GM21576 (cell line): Measurements from ENCODE around the gene CHPT1.
"Not testable (repeated sequence)": the region's sequence is repeated elsewhere in the genome, so short reads cannot be mapped to it uniquely, and the experiment has no call there.

ENCODE experiments used
- ATAC-seq: cut with Tn5 transposase; IDR thresholded peaks from one replicate; pipeline ENCODE4 v1.9.1; 2021; ENCODE audit warnings: mild to moderate bottlenecking, moderate library complexity; ENCODE audit not compliant: unreplicated experiment

CHPT1 gene

DNA sequence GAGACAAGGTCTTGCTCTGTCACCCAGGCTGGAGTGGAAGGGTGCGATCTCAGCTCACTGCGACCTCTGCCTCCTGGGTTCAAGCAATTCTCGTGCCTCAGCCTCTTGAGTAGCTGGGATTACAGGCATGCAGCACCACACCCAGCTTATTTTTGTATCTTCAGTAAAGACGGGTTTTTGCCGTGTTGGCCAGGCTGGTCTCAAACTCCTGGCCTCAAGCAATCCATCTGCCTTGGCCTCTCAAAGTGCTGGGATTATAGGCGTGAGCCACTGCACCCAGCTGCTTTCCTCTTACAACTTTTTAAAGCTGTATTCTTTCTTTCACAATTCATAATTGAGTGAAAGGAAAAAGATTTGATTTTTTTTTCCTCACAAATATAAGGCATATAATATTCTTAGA lies 15.8 kb upstream of the CHPT1 start:
- not testable (repeated sequence) for ATAC-seq

DNA sequence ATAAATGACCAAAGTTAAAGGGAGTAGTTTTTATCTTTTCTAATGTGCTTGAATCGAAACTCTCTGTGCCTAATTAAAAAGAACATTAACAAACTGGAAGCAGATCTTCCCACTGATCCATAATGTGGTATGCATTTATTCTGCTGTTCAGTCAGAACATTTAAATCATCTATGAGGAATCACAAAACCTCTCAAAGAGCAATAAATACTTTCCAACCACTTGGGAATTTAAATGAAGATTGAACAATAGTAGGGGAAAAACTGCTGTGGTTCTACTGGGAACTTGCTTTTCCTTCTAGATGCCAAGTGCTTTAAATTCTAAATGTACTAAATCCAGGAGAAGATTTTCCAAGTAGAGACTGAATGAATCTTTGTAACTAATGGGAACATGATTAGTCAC lies 12.3 kb upstream of the CHPT1 start:
- ATAC-seq, result no peak

- no peak for ATAC-seq
Measured at GRCh38 chr12:101686176-101686575, 11.3 kb upstream of the CHPT1 start.

GRCh38 chr12:101690544-101691098 lies 6.8 kb upstream of the CHPT1 start:
- ATAC-seq, result no peak

GRCh38 chr12:101691503-101692096 lies 5.8 kb upstream of the CHPT1 start:
- ATAC-seq, result no peak

GRCh38 chr12:101694297-101694848 lies 3.1 kb upstream of the CHPT1 start:
- ATAC-seq, result no peak

DNA sequence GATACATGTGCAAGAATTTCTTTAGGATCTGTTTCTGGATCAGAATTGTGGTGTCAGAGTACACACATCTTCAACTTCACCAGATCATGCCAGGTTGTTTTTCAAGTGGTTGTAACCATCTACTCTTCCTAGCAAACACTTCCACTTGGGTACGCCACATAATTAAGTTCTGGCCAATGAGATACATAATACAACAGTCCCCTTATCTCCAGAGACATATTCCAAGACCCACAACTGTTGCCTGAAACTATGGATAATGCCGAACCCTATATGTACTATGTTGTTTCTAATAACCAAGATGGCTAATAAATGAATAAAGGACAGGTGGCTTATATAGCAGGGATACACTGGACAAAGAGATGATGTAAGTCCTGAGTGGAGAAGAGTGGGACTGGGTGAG lies 2.5 kb upstream of the CHPT1 start:
- no peak for ATAC-seq

DNA sequence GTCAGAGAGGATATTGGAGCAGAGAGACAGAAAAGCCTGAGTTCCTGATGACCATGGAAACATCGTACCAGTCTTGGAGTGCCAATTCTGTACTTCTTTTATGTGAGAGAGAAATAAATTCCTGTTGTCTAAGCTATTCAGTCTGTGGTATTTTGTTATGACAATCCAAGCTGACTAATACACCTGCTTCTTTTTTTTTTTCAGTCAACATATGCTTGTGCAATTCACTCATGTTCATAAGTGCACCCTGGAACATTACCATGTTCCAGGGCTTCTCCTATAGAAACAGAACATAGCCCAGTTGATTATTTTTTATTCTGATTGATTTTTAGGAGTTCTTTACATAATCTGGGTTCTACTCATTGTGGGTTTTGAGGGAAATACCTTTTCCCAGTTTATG lies 1.7 kb upstream of the CHPT1 start:
- ATAC-seq, result no peak

- ATAC-seq, result no peak
Measured at GRCh38 chr12:101696251-101697196, 916 bp upstream of the CHPT1 start.

- peak; percentile 38 for ATAC-seq
Measured at GRCh38 chr12:101697930-101698799, 725 bp downstream of the CHPT1 start.

DNA sequence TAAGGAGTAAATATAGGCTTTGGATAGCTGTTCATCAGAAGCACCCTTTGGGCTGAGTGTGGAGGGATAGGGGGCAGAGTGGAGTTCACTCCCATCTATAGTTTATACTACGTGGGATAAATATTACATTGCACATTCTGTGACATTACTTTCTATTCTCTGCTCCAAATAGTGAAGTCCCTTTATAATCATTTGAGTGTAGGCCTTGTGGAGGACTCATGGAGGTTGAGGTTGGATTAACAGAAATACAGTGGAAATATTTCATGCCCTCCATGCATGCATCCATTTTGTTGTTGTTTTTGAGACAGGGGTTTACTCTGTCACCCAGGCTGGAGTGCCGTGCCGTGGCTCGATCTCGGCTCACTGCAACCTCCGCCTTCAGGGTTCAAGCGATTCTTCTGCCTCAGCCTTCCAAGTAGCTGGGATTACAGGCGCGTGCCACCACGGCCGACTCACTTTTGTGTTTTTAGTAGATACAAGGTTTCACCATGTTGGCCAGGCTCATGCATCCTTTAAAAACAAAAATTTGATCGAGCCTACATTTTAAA lies 1.4 kb downstream of the CHPT1 start:
- ATAC-seq, result no peak

GRCh38 chr12:101700299-101700820 lies 2.9 kb downstream of the CHPT1 start:
- no peak for ATAC-seq

GRCh38 chr12:101703487-101703886 lies 6.0 kb downstream of the CHPT1 start:
- ATAC-seq, result no peak

GRCh38 chr12:101706403-101706802 lies 9.0 kb downstream of the CHPT1 start:
- no peak for ATAC-seq

GRCh38 chr12:101707131-101707782 lies 9.8 kb downstream of the CHPT1 start:
- ATAC-seq, result no peak

GRCh38 chr12:101710288-101710687 lies 12.8 kb downstream of the CHPT1 start:
- ATAC-seq, result no peak

DNA sequence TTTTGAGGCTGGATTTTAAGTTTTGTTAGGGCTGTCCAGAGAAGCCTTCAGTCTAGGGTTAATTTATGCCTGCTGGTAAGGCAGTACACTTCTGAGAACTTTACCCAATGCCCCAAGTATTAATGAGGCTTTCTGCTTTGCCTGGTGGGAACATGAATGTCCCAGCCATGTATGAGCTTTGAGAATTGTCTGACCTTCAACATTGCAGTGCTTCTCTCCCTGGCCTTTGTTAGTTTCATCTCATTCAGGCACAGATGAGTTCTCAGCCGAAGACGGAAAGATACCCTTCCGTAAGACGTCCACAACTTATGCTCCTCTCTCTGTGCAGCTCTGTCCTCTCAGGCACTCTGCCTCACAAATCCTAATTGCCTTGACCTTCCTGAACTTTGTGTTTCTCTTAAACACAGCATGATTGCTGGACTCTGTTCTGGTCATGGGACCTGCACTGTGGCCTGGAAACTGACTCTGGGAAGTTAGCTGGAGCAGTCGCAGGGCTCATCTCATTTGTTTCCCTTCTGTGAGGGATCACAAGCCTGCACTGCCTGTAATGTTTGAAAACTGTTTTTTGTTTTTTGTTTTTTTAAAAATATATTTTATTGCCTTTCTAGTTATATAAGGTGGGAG lies 15.7 kb downstream of the CHPT1 start:
- no peak for ATAC-seq

- no peak for ATAC-seq
Measured at GRCh38 chr12:101713930-101714329, 16.5 kb downstream of the CHPT1 start.

- no peak for ATAC-seq
Measured at GRCh38 chr12:101714877-101715444, 17.5 kb downstream of the CHPT1 start.
